Ishikawa (cell line): Measurements from ENCODE around the gene SGMS1.

Experiments
- CEBPB ChIP-seq: IDR thresholded peaks from 2 replicates; pipeline ENCODE4 v1.6.1; 2012
- CREB1 ChIP-seq: IDR thresholded peaks from 2 replicates; pipeline ENCODE4 v1.6.1; 2012; ENCODE audit warnings: low read depth
- EGR1 ChIP-seq: IDR thresholded peaks from 2 replicates; pipeline ENCODE4 v1.6.1; 2012
- EP300 ChIP-seq: IDR thresholded peaks from 2 replicates; pipeline ENCODE4 v1.6.1; 2012; ENCODE audit warnings: borderline replicate concordance
- FOXM1 ChIP-seq: IDR thresholded peaks from 2 replicates; pipeline ENCODE4 v1.6.1; 2012; ENCODE audit warnings: low read depth, borderline replicate concordance
- NFIC ChIP-seq: IDR thresholded peaks from 2 replicates; pipeline ENCODE4 v1.6.1; 2012
- RAD21 ChIP-seq: IDR thresholded peaks from 2 replicates; pipeline ENCODE4 v1.6.1; 2012; ENCODE audit warnings: low read depth
- TAF1 ChIP-seq: IDR thresholded peaks from 2 replicates; pipeline ENCODE4 v1.6.1; 2012; ENCODE audit warnings: low read depth, mild to moderate bottlenecking
- TCF12 ChIP-seq: IDR thresholded peaks from 2 replicates; pipeline ENCODE4 v1.6.1; 2012; ENCODE audit warnings: low read depth
- TEAD4 ChIP-seq: IDR thresholded peaks from 2 replicates; pipeline ENCODE4 v1.6.1; 2012
- YY1 ChIP-seq: IDR thresholded peaks from 2 replicates; pipeline ENCODE4 v1.6.1; 2012; ENCODE audit warnings: low read depth
- ZBTB7A ChIP-seq: IDR thresholded peaks from 2 replicates; pipeline ENCODE4 v1.6.1; 2012; ENCODE audit warnings: low read depth
- TF ChIP-seq, protein P1 (sequence below): IDR thresholded peaks from 2 replicates; pipeline ENCODE4 v1.6.1; 2012
- TF ChIP-seq, protein P2 (sequence below): IDR thresholded peaks from 2 replicates; pipeline ENCODE4 v1.6.1; 2012
- TF ChIP-seq, protein P3 (sequence below): IDR thresholded peaks from 2 replicates; pipeline ENCODE4 v1.6.1; 2012; ENCODE audit warnings: low read depth, mild to moderate bottlenecking

The SGMS1 gene

GRCh38 chr10:50645236-50645635 is 21.5 kb upstream of the SGMS1 start:
- TF ChIP-seq YY1: no peak
- no peak for TF ChIP-seq ZBTB7A
- TF ChIP-seq TEAD4: no peak
- TF ChIP-seq TAF1: no peak

DNA sequence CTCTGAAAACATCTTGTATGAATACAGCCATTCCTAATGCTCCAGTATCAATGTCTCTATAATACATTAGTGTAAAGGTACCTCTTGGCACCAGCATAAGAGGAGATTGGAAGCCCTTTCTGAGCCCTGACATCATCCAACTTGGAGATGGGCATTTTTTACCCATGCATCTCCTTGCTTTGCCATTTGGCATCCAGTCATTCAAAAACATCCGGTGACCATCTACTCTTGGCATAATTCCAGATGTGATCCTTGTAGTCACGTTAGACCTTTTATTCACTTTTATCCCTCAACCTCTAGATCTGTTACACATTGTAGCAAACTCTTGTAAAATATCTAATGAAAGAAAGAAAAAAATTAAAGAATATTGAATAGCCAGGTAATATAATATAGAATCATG is 17.9 kb upstream of the SGMS1 start:
- no peak for TF ChIP-seq CEBPB
- TF ChIP-seq, protein P1, sequence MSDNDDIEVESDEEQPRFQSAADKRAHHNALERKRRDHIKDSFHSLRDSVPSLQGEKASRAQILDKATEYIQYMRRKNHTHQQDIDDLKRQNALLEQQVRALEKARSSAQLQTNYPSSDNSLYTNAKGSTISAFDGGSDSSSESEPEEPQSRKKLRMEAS: no peak

DNA sequence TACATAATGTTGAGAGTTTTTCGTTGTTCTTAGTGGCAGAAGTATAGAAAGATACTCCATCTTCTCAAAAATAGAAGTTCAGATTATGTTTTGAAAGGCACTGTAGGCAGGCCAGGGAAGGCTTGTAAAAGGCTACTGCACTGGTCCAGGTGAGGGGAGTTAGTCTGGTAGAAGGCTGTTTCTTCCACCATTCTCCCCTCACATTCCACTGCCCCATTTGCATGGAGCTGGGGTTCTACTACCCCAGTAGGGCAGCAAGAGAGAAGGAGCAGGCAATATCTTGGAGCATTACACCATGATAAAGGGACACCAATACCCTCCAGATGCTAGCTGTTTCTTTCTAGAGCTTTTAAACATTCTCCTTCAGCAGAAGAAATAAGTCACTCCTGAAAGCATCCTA is 16.5 kb upstream of the SGMS1 start:
- TF ChIP-seq, protein P2, sequence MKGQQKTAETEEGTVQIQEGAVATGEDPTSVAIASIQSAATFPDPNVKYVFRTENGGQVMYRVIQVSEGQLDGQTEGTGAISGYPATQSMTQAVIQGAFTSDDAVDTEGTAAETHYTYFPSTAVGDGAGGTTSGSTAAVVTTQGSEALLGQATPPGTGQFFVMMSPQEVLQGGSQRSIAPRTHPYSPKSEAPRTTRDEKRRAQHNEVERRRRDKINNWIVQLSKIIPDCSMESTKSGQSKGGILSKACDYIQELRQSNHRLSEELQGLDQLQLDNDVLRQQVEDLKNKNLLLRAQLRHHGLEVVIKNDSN: no peak
- TF ChIP-seq EGR1 (no peak), FOXM1 (no peak), CREB1 (no peak), TAF1 (no peak), TEAD4 (no peak), YY1 (no peak), NFIC (no peak), TCF12 (no peak), ZBTB7A (no peak), EP300 (no peak), RAD21 (no peak)
- TF ChIP-seq, protein P3, sequence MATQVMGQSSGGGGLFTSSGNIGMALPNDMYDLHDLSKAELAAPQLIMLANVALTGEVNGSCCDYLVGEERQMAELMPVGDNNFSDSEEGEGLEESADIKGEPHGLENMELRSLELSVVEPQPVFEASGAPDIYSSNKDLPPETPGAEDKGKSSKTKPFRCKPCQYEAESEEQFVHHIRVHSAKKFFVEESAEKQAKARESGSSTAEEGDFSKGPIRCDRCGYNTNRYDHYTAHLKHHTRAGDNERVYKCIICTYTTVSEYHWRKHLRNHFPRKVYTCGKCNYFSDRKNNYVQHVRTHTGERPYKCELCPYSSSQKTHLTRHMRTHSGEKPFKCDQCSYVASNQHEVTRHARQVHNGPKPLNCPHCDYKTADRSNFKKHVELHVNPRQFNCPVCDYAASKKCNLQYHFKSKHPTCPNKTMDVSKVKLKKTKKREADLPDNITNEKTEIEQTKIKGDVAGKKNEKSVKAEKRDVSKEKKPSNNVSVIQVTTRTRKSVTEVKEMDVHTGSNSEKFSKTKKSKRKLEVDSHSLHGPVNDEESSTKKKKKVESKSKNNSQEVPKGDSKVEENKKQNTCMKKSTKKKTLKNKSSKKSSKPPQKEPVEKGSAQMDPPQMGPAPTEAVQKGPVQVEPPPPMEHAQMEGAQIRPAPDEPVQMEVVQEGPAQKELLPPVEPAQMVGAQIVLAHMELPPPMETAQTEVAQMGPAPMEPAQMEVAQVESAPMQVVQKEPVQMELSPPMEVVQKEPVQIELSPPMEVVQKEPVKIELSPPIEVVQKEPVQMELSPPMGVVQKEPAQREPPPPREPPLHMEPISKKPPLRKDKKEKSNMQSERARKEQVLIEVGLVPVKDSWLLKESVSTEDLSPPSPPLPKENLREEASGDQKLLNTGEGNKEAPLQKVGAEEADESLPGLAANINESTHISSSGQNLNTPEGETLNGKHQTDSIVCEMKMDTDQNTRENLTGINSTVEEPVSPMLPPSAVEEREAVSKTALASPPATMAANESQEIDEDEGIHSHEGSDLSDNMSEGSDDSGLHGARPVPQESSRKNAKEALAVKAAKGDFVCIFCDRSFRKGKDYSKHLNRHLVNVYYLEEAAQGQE: no peak

DNA sequence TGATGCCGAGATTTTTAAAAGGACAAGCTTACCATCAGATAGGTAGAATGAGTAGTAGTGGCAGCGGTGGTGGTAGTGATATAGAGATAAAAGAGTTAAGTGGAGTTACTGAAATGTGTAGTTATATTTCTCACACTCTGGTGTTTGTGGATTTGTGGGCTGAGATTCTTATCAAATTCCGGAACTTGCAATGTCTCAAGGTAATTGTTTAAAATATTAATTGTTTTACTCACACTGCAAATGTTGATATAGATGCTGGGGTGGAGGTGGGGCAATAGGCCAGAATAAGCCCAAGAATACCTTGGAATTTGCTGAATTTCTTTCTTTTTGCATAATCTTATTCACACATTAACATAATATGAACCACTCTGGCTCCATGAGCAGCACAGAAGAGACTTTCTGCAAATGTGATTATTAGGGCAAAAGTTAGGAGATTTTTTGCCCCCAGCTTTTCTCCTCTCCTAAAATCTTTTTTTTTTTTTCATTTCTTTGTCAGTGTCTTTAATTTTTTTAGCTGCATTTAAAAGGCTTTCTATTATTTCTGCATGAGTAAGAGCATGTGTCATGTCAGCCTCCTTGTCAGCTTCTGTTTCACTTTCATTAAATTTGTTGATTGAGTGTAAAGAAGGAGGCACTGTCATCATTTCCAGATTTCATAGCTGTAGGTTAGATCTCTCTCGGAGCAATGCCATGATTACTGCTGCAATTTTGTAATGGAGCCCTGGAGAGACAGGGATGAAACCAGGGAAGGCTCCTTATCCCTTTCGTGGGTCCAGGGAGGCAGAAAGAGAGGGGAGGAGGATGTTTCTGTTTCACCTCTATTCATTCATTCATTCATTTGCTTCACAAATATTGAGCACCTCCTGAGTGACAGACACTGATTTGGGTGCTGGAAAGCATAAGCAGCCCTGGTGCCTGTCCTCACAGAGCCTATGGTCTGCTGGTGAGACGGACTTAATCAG is 13.1 kb upstream of the SGMS1 start:
- no peak for TF ChIP-seq CREB1
- no peak for TF ChIP-seq TEAD4
- TF ChIP-seq TCF12: no peak
- no peak for TF ChIP-seq EP300
- TF ChIP-seq TAF1: no peak
- TF ChIP-seq NFIC: no peak
- TF ChIP-seq, protein P3: no peak
- TF ChIP-seq RAD21: no peak
- TF ChIP-seq, protein P2: no peak
- TF ChIP-seq, protein P1: no peak
- TF ChIP-seq CEBPB: no peak
- no peak for TF ChIP-seq ZBTB7A
- TF ChIP-seq EGR1: no peak

DNA sequence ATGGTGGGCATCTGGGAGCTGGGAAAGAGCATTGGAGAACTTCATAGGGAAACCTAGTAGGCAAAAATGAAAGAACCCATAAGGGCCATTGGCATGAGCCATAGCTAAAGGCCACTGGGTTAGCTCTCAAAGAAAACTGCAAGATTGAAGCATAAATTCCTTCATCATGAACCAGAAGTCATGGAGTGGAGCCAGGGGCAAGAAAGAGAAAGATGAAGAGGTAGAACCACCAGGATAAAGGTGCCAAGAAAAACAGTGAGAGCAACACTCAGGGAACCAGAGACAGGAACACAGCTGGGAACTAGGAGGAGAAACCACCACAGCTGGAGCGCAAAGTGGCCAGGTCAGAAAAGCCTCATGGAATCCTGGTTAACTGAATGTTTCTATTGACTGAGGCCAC is 11.5 kb upstream of the SGMS1 start:
- TF ChIP-seq CEBPB (no peak), YY1 (no peak), EP300 (no peak), TCF12 (no peak), NFIC (no peak), TEAD4 (no peak), CREB1 (no peak)
- TF ChIP-seq, protein P3: no peak
- TF ChIP-seq, protein P1: no peak
